HG03095 (cell line): Measurements from ENCODE around the gene ERICH4.

Experiments used
- ATAC-seq: cut with Tn5 transposase; IDR thresholded peaks from one replicate; pipeline ENCODE4 v1.9.1; 2021; ENCODE audit warnings: moderate library complexity; ENCODE audit not compliant: unreplicated experiment

The ERICH4 gene

DNA sequence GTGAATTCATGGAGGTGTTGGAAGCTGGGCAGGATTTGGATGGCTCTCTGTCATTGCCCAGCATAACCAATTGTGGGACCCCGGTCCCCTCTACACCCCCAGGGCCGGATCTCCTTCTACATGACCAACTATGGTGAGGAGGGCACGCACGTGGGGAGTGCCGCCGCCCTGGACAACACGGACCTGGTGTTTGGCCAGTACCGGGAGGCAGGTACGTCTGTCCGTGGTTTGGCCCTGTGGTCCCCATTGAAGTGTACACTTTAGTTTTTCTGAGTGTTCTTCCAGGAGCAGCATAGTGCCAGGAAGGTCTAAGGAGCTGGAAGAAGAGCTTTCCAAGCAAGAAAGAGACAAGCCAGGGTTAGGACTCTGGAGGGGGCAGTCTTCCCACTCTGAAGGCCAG is 29.0 kb upstream of the ERICH4 start:
- ATAC-seq, result no peak

GRCh38 chr19:41414461-41414860 is 28.5 kb upstream of the ERICH4 start:
- no peak for ATAC-seq

GRCh38 chr19:41415154-41415571 is 27.8 kb upstream of the ERICH4 start:
- no peak for ATAC-seq

- no peak for ATAC-seq
Measured at GRCh38 chr19:41416194-41416674, 26.7 kb upstream of the ERICH4 start.

DNA sequence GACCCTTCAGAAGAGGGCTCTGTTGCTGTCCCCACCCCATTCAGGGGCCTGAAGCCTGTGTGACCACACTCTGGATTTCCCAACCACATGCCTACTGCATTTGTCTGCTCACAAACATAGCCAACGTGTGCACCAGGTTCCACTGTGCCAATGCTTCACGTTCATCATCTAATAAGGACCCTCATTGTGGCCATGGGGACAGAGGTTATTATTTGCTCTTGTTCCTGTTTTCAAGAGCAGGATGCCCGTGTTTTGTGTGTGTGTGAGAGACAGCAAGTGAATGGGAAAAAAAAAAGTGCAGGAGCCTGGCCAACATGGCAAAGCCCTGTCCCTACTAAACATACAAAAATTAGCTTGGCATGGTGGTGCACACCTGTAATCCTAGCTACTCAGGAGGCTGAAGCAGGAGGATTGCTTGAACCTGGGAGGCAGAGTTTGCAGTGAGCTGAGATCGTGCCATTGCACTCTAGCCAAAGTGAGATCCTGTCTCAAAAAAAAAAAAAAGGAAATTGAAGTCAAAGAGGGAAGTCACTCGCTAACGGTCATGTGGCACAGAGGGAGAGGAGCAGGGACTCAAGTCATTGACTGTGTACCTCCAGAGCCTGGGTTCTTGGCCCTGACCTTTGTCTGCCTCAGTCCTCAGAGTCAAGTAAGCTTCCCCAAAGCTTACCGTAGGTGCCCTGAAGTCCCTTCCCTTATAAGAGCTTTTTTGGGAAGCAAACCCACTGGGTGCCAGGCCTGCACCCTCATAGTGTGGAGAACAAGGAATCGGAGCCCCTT is 22.7 kb upstream of the ERICH4 start:
- ATAC-seq, result no peak

GRCh38 chr19:41421314-41421713 is 21.6 kb upstream of the ERICH4 start:
- ATAC-seq, result no peak

GRCh38 chr19:41421973-41422372 is 21.0 kb upstream of the ERICH4 start:
- ATAC-seq, result no peak

DNA sequence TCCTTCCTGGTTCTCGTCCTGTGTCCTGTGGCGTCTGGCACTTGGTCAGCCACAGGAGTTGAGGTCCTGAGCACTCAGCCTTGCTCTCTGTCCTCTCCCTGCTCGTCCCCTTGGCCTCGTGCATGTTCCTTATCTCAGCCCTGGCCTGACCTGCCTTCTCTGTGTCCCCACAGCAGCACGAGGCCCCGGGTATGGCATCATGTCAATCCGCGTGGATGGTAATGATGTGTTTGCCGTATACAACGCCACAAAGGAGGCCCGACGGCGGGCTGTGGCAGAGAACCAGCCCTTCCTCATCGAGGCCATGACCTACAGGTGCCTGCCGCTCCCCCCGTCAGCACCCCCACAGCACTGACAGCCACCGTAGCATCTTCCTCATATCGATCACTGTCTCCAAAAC is 20.5 kb upstream of the ERICH4 start:
- no peak for ATAC-seq

DNA sequence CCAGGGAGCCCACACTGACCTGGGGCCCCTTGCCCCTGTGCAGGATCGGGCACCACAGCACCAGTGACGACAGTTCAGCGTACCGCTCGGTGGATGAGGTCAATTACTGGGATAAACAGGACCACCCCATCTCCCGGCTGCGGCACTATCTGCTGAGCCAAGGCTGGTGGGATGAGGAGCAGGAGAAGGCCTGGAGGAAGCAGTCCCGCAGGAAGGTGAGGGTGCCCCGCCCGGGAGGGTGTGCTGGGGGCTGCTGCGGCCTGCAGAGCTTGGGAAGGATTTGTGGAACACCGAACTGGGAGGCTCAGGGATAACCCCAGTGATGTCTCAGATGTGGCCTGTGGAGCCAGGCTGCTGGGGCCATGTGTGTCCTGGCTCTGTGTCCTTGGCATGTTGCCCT is 20.0 kb upstream of the ERICH4 start:
- ATAC-seq, result no peak

GRCh38 chr19:41424335-41425173 is 18.4 kb upstream of the ERICH4 start:
- ATAC-seq, result no peak

GRCh38 chr19:41425174-41426115 is 17.5 kb upstream of the ERICH4 start:
- no peak for ATAC-seq

- no peak for ATAC-seq
Measured at GRCh38 chr19:41426116-41426841, 16.7 kb upstream of the ERICH4 start.

- no peak for ATAC-seq
Measured at GRCh38 chr19:41426952-41427646, 15.9 kb upstream of the ERICH4 start, which contains the start of gene B3GNT8. Gene B3GNT8, minus strand, starts transcription at chr19:41427374. Its CDS starts 596 bp downstream, at chr19:41426778.

DNA sequence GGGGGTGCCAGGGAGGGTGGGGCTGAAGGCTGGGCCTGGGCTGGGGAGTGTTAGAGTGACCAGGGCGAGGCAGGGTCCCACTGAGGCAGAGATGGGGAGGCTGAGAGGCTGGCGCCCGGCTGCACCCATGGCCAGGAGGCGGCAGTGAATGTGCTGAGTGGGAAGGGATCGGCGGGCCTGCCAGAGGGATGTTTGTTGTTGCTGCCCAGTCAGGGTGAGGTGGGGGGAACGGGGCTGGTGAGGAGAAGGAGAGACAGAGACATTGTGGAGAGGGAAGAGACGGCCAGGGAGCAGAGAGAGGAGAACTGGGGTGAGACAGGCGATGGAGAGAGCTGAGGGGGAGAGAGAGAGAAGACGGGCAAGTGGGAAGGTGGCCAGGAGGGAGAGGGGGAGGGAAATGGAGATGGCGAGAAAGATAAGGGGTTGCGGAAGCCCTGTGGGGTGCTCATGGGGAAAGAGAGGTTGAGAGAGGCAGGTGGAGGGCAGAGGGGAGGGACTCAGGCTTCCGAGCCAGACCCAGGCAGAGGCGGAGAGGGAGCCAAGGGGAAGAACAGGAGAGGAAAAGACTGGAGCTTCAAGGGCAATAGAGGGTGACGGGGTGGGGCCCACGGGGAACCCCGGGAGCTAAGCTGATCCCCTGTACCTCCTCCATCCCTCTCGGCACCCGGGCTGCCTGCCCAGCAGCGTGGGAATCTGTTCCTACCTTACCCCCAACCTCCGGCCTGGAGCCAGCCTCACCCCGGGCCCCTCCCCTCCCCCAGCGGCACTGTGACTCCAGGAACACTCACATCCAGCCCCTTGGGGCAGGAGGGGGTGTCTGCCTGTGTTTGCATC is 15.1 kb upstream of the ERICH4 start:
- ATAC-seq, result no peak

GRCh38 chr19:41428481-41428859 is 14.5 kb upstream of the ERICH4 start:
- ATAC-seq, result no peak

- ATAC-seq, result no peak
Measured at GRCh38 chr19:41430922-41431321, 12.0 kb upstream of the ERICH4 start.

DNA sequence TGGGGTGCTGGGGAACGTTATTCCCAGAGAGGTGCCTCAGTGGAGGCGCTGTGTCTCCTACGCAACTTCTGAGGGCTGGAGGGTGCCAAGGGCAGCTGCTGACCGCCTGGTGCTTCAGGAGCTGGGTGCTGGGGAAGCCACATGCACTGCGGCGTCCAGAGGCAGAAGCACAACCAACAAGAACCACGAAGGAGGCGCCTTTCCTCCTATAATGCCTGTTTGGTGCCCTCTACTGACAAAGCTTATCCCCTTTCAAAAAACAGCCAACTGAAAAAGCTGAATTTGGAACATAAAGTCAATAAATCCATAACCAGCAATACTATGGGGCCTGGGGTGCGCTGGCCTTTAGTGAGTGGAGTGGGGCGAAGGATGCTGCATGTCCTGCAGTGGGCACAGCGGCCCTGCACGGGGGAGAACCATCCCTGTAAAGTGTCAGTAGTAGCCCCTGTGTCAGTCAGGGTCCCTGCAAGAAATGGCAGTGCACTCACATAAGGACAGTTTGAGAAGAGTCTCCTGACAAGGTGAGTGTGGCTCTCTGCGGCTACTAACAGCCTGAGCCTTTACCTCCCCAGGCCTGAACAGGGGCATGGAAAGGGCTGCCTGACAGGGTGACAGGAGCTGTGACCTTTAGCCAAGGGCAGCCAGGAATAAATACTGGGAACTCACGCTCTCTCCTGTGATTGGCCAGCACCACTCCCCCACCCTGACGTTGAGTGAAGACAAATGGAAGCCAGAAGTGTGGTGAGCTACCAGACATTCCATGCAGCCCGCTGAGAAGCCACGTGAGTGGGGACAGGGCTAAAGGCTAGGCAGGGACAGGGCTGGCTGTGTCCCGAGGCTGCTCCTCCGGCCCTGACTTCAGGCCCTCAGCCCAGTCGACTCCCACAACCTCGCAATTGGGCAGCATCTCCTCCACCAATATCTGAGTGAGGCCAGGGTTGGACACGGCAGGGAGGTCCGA is 11.2 kb upstream of the ERICH4 start:
- no peak for ATAC-seq

GRCh38 chr19:41433171-41433570 is 9.8 kb upstream of the ERICH4 start:
- ATAC-seq, result no peak
